H1 (cell line): ENCODE results near the gene GJD2. TPM values are rescaled to one million over a fixed set of nuclear protein-coding genes. Genes with fewer than 3 reads are reported as not detected.

Experiments used
- CTCF ChIA-PET: fragments of 300-600 bp; sonication (Branson Sonifier 250); formaldehyde crosslinking; loops from one replicate; lab custom pipeline; 2021; ENCODE audit not compliant: partially characterized antibody; lab: Charles Lee
- POLR2A ChIA-PET: fragments of 300-600 bp; sonication (Branson Sonifier 250); formaldehyde crosslinking; loops from one replicate; lab custom pipeline; 2021; ENCODE audit warnings: inconsistent platforms; ENCODE audit not compliant: partially characterized antibody; lab: Charles Lee
- DNase-seq, 2 experiments: peaks; one replicate each; pipeline versions ENCODE4 v3.0.0 to v3.0.0-alpha.2; 2010 to 2022; ENCODE audit warnings: low spot score in 2 of 2, low read depth in 1 of 2, mixed read lengths in 1 of 2
- FAIRE-seq: peaks from 2 replicates; lab custom pipeline; 2011; peaks lifted over from hg19 to GRCh38; lab: Jason Lieb, UNC
- H2AFZ ChIP-seq: 2 replicates; pipeline ENCODE4 v1.8.1; 2012; ENCODE audit warnings: low read length, inconsistent platforms
- H2AK5ac ChIP-seq: 2 replicates; pipeline ENCODE4 v1.6.1; 2013; ENCODE audit warnings: low read depth, low read length
- H2BK120ac ChIP-seq: replicated peaks from 2 replicates; pipeline ENCODE3; 2013; ENCODE audit warnings: low read depth, low read length, inconsistent platforms
- H2BK12ac ChIP-seq: 2 replicates; pipeline ENCODE4 v1.6.1; 2013; ENCODE audit warnings: low read depth, low read length
- H2BK15ac ChIP-seq: 2 replicates; pipeline ENCODE4 v1.6.1; 2013; ENCODE audit warnings: low read length
- H2BK20ac ChIP-seq: 2 replicates; pipeline ENCODE4 v1.6.1; 2013; ENCODE audit warnings: low read length
- H2BK5ac ChIP-seq: 2 replicates; pipeline ENCODE4 v1.6.1; 2013; ENCODE audit warnings: low read depth, low read length
- H3K14ac ChIP-seq: 2 replicates; pipeline ENCODE4 v1.6.1; 2013; ENCODE audit warnings: inconsistent platforms; ENCODE audit not compliant: insufficient read length
- H3K18ac ChIP-seq: 2 replicates; pipeline ENCODE4 v1.6.1; 2013; ENCODE audit warnings: low read length; ENCODE audit errors: extremely low read depth
- H3K23ac ChIP-seq: 2 replicates; pipeline ENCODE4 v1.6.1; 2013; ENCODE audit warnings: inconsistent platforms; ENCODE audit not compliant: insufficient read length
- H3K23me2 ChIP-seq: 2 replicates; pipeline ENCODE4 v1.6.1; 2013; ENCODE audit warnings: low read depth, low read length
- H3K27ac ChIP-seq: 2 replicates; pipeline ENCODE4 v1.6.1; 2011; ENCODE audit warnings: low read depth, low read length, inconsistent platforms
- H3K27me3 ChIP-seq, 4 experiments: replicated peaks in 1 of 4; 1 replicate in 1 of 4; 2 replicates in 3 of 4; pipeline versions ENCODE4 v1.6.1 to v1.8.1; 2011 to 2013; ENCODE audit warnings: low read length in 3 of 4, mild to moderate bottlenecking in 3 of 4, inconsistent platforms in 2 of 4, mixed read lengths in 2 of 4, moderate library complexity in 1 of 4; ENCODE audit not compliant: control insufficient read depth in 3 of 4, insufficient read depth in 3 of 4; ENCODE audit errors: extremely low read depth in 1 of 4
- H3K36me3 ChIP-seq, 4 experiments: 2 replicates each; pipeline versions ENCODE4 v1.6.1 to v1.8.1; 2011 to 2013; ENCODE audit warnings: mild to moderate bottlenecking in 4 of 4, low read length in 3 of 4, moderate library complexity in 2 of 4, control low read depth in 1 of 4, inconsistent platforms in 1 of 4; ENCODE audit not compliant: insufficient read depth in 4 of 4, control insufficient read depth in 2 of 4
- H3K4ac ChIP-seq: replicated peaks from 2 replicates; pipeline ENCODE3; 2013; ENCODE audit warnings: low read length, low read depth, mixed read lengths, inconsistent platforms; ENCODE audit not compliant: insufficient read length
- H3K4me1 ChIP-seq, 4 experiments: replicated peaks in 1 of 4; 1 replicate in 1 of 4; 2 replicates in 3 of 4; pipeline versions ENCODE4 v1.6.1 to v1.8.1; 2011 to 2013; ENCODE audit warnings: low read length in 3 of 4, inconsistent platforms in 2 of 4, mixed read lengths in 1 of 4; ENCODE audit not compliant: insufficient read depth in 4 of 4, control insufficient read depth in 3 of 4
- H3K4me2 ChIP-seq, 2 experiments: 2 replicates each; pipeline versions ENCODE4 v1.6.1 to v1.8.1; 2011 to 2013; ENCODE audit warnings: low read depth in 2 of 2, low read length in 2 of 2, control low read depth in 1 of 2, inconsistent platforms in 1 of 2, mild to moderate bottlenecking in 1 of 2; ENCODE audit not compliant: insufficient read depth in 1 of 2
- H3K4me3 ChIP-seq, 4 experiments: fragments of 200-600, 300-600 bp in 1 of 4; sonication (generic), shearing (Covaris generic), sonication (Bioruptor Twin) in 1 of 4; 2 replicates each; pipeline versions ENCODE4 v1.5.1 to v1.8.1; 2011 to 2016; ENCODE audit warnings: low read length in 4 of 4, low read depth in 3 of 4, control low read depth in 2 of 4, inconsistent platforms in 2 of 4, mild to moderate bottlenecking in 2 of 4, mixed read lengths in 1 of 4, moderate library complexity in 1 of 4; ENCODE audit not compliant: insufficient read depth in 2 of 4; ENCODE audit errors: extremely low read depth in 1 of 4
- H3K56ac ChIP-seq: replicated peaks from 2 replicates; pipeline ENCODE3; 2013; ENCODE audit warnings: low read depth, mild to moderate bottlenecking, mixed read lengths, low read length, inconsistent platforms; ENCODE audit not compliant: insufficient read length
- H3K79me1 ChIP-seq: 2 replicates; pipeline ENCODE4 v1.6.1; 2013; ENCODE audit warnings: low read depth, low read length, control low read depth
- H3K79me2 ChIP-seq, 2 experiments: 2 replicates each; pipeline versions ENCODE4 v1.6.1 to v1.8.1; 2012 to 2013; ENCODE audit warnings: low read length in 2 of 2, mild to moderate bottlenecking in 2 of 2, inconsistent platforms in 1 of 2; ENCODE audit not compliant: insufficient read depth in 2 of 2, control insufficient read depth in 1 of 2
- H3K9ac ChIP-seq, 4 experiments: replicated peaks in 1 of 4; 1 replicate in 1 of 4; 2 replicates in 3 of 4; pipeline versions ENCODE4 v1.6.1 to v1.8.1; 2011 to 2013; ENCODE audit warnings: low read depth in 3 of 4, low read length in 3 of 4, control low read depth in 2 of 4, mild to moderate bottlenecking in 2 of 4, moderate library complexity in 2 of 4, inconsistent platforms in 1 of 4; ENCODE audit errors: extremely low read depth in 1 of 4
- H3K9me3 ChIP-seq, 2 experiments: 2 replicates each; pipeline versions ENCODE4 v1.6.1 to v1.8.1; 2012 to 2013; ENCODE audit warnings: mild to moderate bottlenecking in 2 of 2, moderate library complexity in 2 of 2, control low read depth in 1 of 2, inconsistent platforms in 1 of 2, low read depth in 1 of 2, low read length in 1 of 2, mixed read lengths in 1 of 2; ENCODE audit not compliant: insufficient read depth in 2 of 2
- H4K20me1 ChIP-seq, 2 experiments: replicated peaks in 1 of 2; 2 replicates each; pipeline versions ENCODE3 to v1.8.1; 2011 to 2013; ENCODE audit warnings: inconsistent platforms in 2 of 2, low read length in 2 of 2, mild to moderate bottlenecking in 1 of 2; ENCODE audit not compliant: insufficient read depth in 2 of 2, control insufficient read depth in 1 of 2
- H4K5ac ChIP-seq: 2 replicates; pipeline ENCODE4 v1.6.1; 2013; ENCODE audit warnings: low read length, low read depth, mixed read lengths, inconsistent platforms; ENCODE audit not compliant: insufficient read length
- H4K8ac ChIP-seq: 2 replicates; pipeline ENCODE4 v1.8.0; 2013; ENCODE audit warnings: mild to moderate bottlenecking, moderate library complexity, low read length, inconsistent platforms; ENCODE audit not compliant: insufficient read depth; ENCODE audit errors: extremely low read depth
- H4K91ac ChIP-seq: replicated peaks from 2 replicates; pipeline ENCODE3; 2013; ENCODE audit warnings: low read length, mixed read lengths, inconsistent platforms; ENCODE audit not compliant: insufficient read length
- POU5F1 ChIP-seq: IDR thresholded peaks from 2 replicates; pipeline ENCODE4 v1.6.1; 2011; ENCODE audit warnings: low read depth, mild to moderate bottlenecking, low read length, moderate library complexity
- TAF1 ChIP-seq: IDR thresholded peaks from 2 replicates; pipeline ENCODE4 v1.6.1; 2011; ENCODE audit warnings: mild to moderate bottlenecking, low read depth, low read length
- TEAD4 ChIP-seq: IDR thresholded peaks from 2 replicates; pipeline ENCODE4 v1.6.1; 2012; ENCODE audit warnings: low read depth, low read length, inconsistent platforms, mixed read lengths
- WGBS, 2 experiments: shearing (Covaris generic) in 1 of 2; methylation state at CpG; one replicate each; pipeline versions ENCODE4 v1.1.6 to v1.1.7; 2013 to 2015; ENCODE audit warnings: low lambda C conversion rate in 2 of 2, mixed read lengths in 2 of 2, inconsistent platforms in 1 of 2, low coverage in 1 of 2, missing lambda C conversion rate in 1 of 2; ENCODE audit not compliant: insufficient replicate concordance in 2 of 2, insufficient coverage in 1 of 2, insufficient read length in 1 of 2; ENCODE audit errors: extremely low coverage in 1 of 2, missing lambda C conversion rate in 1 of 2; 5-methylcytosine and 5-hydroxymethylcytosine counted together
- polyA plus RNA-seq, 7 experiments: library from polyadenylated mRNA; depleted of rRNA in 3 of 7; stranded (reverse) in 5 of 7; unstranded in 2 of 7; fragments of >200 nt in 5 of 7; fragments of 200-250 nt in 2 of 7; gene quantifications; 1 replicate in 5 of 7; 2 replicates in 1 of 7; 4 replicates in 1 of 7; pipeline versions ENCODE4 v1.2.1 to v1.2.3, GENCODE V29; 2011 to 2013; ENCODE audit warnings: missing spikeins in 2 of 7, mixed read lengths in 2 of 7
- total RNA-seq: library from RNA; stranded (reverse); fragmentation: NEBNext Ultra II Directional; extraction: Animal tissue kit (Norgen Biotek cat#: 25700); gene quantifications from 2 replicates; pipeline ENCODE4 v1.2.1, GENCODE V29; 2021

Gene GJD2
- total and polyA plus RNA-seq, 2 of the 8 experiments (the other 6 are each of a cell fraction or from before 2014, with no cell fraction given), result 0.39 to 0.54 TPM

- Histone ChIP-seq H3K4me2 (peak overlapping the region; percentile 25 to 54), H3K56ac (no peak overlapping the region), H2AFZ (no peak overlapping the region), H3K14ac (no peak overlapping the region), H3K79me2 (no peaks in the 10 kb centered on the region), H3K4me1 (peaks cover 0 to 15% (median 4%) of the 10 kb centered on the region in 4 experiments; a peak in 4 of 7 replicates), H2AK5ac (peak overlapping the region; percentile 79; the same call in 1 of the 2 replicates), H3K27ac (no peak overlapping the region), H2BK120ac (no peak overlapping the region), H3K4me3 (no peak overlapping the region; a peak in 1 of 8 replicates), H2BK12ac (peak overlapping the region; percentile 85), H2BK5ac (peak overlapping the region; percentile 79; the same call in 1 of the 2 replicates), H3K36me3 (no peaks in the 10 kb centered on the region), H3K23me2 (no peaks in the 10 kb centered on the region), H4K20me1 (no peaks in the 10 kb centered on the region), H2BK20ac (peak overlapping the region; percentile 92; the same call in 1 of the 2 replicates), H3K23ac (no peak overlapping the region), H4K5ac (no peak overlapping the region), H3K27me3 (no peaks in the 10 kb centered on the region), H3K4ac (no peak overlapping the region), H3K18ac (peak overlapping the region; percentile 79), H3K9me3 (0 out of 4 replicates have a peak, but pooled peaks cover 0 to 3% of the 10 kb centered on the region in 2 experiments), H3K79me1 (no peaks in the 10 kb centered on the region), H3K9ac (no peak overlapping the region), H4K91ac (no peak overlapping the region), H4K8ac (no peak overlapping the region), H2BK15ac (no peak overlapping the region)
- POLR2A ChIA-PET, result interaction anchor here (1.0 kb wide), 1 partner anchor 31 kb away, joined by 3 read pairs; no protein-coding TSS in a partner anchor
- WGBS, 2 experiments, result 33% methylated on average over 2 of the region's 2 CpGs; no CpG with 5 or more reads in 1 of the 2 experiments
- CTCF ChIA-PET, result interaction anchor here (1.1 to 1.3 kb wide), 2 partner anchors 11 to 18 kb away, joined by 5 to 7 read pairs; no protein-coding TSS in a partner anchor
- DNase-seq (peak in 1 of 2 experiments; percentile 15), FAIRE-seq (peak; percentile 45)
- TF ChIP-seq POU5F1 (0 out of 2 replicates have a peak, but pooled peaks have one; percentile 9), TAF1 (no peak), TEAD4 (peak; percentile 90)
Observed at GRCh38 chr15:34726406-34727100, 28.2 kb downstream of the GJD2 start.
